GM12892 (cell line): ENCODE measurements around the gene AVL9.

Experiments
- POLR2A ChIP-seq: IDR thresholded peaks from 2 replicates; pipeline ENCODE4 v1.6.1; 2011; ENCODE audit warnings: low read depth, low read length, control low read depth
- POLR2AphosphoS5 ChIP-seq: IDR thresholded peaks from 2 replicates; pipeline ENCODE4 v1.6.1; 2011; ENCODE audit warnings: low read depth, low read length, control low read depth
- TAF1 ChIP-seq: IDR thresholded peaks from 2 replicates; pipeline ENCODE4 v1.6.1; 2011; ENCODE audit warnings: low read depth, mild to moderate bottlenecking, control low read depth, low read length, borderline replicate concordance

DNA sequence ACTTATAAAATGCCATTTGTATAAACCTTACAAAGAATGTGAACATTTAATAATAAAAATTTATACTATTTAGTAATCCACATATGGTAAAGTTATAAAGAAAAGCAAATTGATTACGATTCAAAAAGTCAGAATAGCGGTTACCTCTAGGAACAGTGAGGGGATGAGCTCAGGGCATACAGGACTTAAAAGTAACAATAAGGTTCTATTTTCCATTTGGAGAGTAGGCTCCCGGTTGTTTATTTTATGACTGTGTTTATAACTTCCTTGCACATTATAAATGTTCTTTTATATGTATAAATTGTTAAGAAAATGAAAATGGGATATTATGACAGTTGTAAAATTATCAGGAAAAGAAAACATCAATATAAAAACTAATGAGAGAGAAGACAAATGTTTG, 135.7 kb downstream of the AVL9 start:
- TF ChIP-seq TAF1 (no peak), POLR2A (no peak), POLR2AphosphoS5 (no peak)
